ENCODE data around the gene TTC34.

DNA sequence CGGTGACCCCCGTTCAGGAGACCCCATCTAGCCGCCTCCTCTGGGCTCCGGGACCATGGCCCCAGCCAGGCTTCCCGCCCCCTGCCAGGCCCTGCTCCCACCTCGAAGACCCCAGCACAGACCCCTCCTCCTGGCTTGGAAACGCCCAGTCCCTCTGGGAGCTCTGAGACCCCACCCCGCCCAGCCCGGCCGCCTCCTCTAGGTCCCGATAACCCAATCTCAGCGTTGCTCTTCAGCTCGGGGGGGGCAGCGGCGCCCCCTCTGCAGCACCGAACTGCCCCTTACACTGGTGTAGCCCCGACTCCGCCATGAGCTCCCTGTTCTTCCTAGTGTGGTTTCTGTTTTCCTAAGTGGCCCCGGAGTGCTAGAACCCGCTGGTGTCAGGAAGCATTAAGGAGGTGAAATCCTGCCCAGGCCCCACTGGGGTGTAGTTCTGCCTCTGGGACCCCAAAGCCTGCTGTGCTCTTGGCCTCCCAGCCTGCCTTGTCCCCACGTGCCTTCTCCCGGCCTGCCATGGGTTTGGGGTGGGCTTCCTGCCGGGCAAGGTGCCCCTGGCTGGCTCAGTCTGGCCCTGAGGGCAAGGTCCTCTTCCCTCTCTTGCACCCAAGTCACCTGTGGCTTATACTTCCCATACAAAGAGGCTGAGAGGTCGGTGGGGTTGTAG, 157.9 kb downstream of the TTC34 start:
- TF ChIP-seq, protein P1, sequence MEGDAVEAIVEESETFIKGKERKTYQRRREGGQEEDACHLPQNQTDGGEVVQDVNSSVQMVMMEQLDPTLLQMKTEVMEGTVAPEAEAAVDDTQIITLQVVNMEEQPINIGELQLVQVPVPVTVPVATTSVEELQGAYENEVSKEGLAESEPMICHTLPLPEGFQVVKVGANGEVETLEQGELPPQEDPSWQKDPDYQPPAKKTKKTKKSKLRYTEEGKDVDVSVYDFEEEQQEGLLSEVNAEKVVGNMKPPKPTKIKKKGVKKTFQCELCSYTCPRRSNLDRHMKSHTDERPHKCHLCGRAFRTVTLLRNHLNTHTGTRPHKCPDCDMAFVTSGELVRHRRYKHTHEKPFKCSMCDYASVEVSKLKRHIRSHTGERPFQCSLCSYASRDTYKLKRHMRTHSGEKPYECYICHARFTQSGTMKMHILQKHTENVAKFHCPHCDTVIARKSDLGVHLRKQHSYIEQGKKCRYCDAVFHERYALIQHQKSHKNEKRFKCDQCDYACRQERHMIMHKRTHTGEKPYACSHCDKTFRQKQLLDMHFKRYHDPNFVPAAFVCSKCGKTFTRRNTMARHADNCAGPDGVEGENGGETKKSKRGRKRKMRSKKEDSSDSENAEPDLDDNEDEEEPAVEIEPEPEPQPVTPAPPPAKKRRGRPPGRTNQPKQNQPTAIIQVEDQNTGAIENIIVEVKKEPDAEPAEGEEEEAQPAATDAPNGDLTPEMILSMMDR (IDR thresholded peaks at IDR 0.05), result no peak
- TF ChIP-seq POLR2A (IDR thresholded peaks at IDR 0.05) (no peak), EP300 (IDR thresholded peaks at IDR 0.05) (no peak)

Data from gastroesophageal sphincter (tissue), 3 donors.